Left hindlimb (tissue), 1 donor: ENCODE results near the gene PLEKHG4B.
"Not testable (repeated sequence)": the region's sequence is repeated elsewhere in the genome, so short reads cannot be mapped to it uniquely, and the experiment has no call there.

Experiments used
- DNase-seq: peaks from one replicate; pipeline ENCODE4 v3.0.0-alpha.2; 2018

Gene PLEKHG4B

GRCh38 chr5:204966-205670 lies 113.2 kb downstream of the PLEKHG4B start:
- no peak for DNase-seq

GRCh38 chr5:206406-206805 lies 114.4 kb downstream of the PLEKHG4B start:
- no peak for DNase-seq

- DNase-seq, result no peak
Observed at GRCh38 chr5:206927-207536, 115.1 kb downstream of the PLEKHG4B start.

DNA sequence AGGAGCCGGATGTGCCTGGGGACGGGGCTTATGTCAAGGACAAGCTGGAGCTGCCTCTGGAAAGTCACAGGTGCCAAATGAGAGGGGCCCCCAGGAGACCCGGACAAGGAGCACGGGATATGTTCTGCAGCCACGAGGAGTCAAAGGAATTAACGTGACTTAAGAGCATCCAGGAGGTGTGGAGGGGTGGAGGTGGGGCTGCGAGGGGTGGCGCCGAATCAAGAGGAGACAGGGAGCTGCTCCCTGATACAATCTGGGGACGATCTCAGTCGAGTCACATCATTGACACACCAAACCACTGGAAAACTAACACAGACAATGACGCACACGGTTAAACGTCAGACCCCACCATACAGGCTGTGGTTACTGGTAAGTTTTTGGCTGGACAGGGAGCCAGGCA lies 115.6 kb downstream of the PLEKHG4B start:
- no peak for DNase-seq

DNA sequence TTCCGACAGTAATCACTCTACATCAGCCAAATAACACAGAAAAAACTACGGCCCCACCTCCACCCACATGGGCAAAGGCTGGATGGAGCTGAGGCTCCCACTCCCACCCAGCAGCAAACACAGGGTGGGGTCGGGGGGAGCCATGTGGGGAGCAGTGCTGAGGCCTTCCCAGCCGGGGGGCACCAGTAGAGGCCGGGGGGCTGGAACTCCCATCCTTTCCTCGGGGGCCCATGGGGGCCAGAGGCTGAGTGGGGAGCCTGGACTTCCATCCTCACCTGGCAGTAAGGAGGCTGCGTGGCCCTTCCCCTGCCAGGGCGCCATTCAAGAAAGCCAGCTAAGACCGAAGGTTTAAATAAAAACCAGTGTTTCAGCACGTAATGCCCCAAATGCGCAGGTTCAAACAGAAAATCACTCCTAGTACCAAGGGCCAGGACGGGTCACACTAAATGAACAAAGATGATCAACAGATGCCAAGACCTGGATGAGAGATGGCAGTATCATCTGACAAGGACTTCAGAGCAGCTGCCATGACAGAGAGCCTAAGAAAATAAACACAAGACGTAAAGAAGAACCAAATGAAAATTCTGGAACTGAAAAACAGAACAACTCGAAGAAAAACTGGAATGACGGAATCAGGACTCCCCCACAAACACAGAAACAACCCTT lies 116.6 kb downstream of the PLEKHG4B start:
- DNase-seq, result no peak

DNA sequence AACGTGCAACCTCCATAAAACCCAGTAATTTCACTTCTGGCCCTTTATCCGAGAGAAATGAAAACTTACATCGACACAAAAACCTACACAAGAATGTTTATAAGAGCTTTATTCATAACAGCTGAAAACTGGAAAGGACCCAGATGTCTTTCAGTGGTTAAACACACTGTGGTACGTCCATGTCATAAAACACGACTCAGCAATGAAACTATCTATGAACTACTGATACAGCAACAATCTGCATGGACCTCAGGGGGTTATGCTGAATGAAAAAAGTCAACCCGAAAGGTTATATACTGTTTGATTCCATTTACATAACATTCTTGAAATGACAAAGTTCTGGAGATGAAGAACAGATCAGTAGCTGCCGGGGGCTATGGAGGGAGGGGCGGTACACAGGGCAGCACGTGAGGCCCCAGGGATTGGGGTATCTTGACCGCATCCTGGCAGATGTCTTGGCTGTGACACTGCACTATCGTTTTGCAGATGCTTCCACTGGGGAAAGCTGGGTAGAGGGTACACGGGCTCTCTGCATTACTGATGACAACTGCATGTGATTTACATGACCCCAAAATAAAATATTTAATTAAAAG lies 121.9 kb downstream of the PLEKHG4B start:
- no peak for DNase-seq

DNA sequence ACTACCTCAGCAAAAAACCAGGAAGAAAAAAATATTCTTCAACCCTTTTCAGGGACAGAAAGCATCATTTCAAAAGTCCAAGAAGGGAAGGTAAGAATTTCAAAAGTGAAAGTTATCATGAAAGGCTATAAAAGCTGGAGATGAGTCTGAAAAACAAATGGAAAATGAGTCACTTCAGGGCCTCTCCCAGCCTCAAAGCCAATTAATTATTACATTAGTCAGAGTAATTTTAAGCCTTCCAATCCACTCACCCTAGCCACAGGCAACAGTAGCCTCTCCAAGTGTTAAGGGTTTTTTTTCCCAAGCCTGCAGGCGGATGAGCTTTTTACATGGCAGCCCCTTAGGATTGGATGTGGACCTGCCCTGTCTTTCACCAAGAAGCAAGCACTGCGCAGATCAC lies 123.3 kb downstream of the PLEKHG4B start:
- DNase-seq, result not testable (repeated sequence)

DNA sequence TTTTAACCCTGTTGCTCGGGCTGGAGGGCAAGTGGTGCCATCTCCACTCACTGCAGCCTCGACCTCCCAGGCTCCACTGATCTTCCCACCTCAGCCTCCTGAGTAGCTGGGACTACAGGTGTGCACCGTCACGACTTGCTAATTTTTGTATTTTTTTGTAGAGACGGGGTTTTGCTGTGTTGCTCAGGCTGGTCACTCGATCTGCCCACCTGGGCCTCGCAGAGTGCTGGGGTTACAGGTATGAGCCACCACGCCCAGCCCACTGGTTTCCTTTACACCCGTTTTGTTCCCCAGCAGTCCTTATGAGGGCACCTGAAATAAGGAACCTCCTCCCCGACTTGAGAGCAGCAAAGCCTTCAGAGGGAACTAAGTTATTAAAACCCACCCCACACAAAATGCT lies 124.1 kb downstream of the PLEKHG4B start:
- DNase-seq, result not testable (repeated sequence)

- DNase-seq, result peak; percentile 98
Observed at GRCh38 chr5:217494-218456, 125.8 kb downstream of the PLEKHG4B start, which contains the start of the genes CCDC127 and SDHA. TSS of gene CCDC127 (minus strand) at chr5:218153. CDS start at chr5:216849, 1,304 bp downstream. TSS of gene SDHA (plus strand) at chr5:218320. CDS start at chr5:218356, 36 bp downstream.

GRCh38 chr5:218457-219291 lies 126.7 kb downstream of the PLEKHG4B start:
- DNase-seq, result peak; percentile 62

DNA sequence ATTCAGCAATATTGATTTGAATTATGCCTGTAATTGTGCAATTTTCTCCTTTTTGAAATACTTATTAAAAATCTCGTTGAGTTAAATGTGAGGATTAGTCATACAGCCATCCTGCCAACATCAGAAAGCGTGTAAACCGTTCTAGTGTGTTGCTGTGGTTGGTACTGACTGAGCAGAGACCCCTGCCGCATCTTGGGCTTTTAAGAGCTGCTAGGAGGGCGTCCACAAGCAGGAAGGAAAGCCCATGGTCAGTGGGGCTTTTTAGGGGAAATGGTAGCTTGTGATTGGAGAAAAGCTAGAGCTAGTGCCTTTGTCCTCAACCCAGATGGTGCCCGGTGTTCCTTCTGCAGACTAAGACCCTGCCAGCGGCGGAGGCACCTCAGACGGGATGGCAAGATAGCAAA lies 127.5 kb downstream of the PLEKHG4B start:
- no peak for DNase-seq

- DNase-seq, result no peak
Observed at GRCh38 chr5:219991-220390, 128.0 kb downstream of the PLEKHG4B start.

- DNase-seq, result not testable (repeated sequence)
Observed at GRCh38 chr5:222951-223715, 131.2 kb downstream of the PLEKHG4B start.

DNA sequence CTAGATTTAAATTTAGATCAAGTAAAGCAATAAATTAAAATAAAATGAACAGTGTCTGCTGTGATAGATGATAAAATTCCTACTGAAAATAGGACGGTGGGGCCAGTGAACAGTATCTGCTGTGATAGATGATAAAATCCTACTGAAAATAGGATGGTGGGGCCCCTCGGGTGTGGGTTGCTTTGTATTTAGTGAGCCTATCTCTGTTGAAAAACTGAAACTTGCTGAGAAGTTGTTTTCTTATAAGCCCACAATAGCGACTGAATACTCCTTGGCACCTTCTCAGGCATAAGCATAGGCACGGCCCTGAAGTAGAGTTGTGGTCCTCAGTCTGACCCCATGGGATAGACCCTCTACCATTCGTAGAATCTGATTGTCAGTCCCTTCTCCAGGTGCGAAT lies 131.8 kb downstream of the PLEKHG4B start:
- no peak for DNase-seq

- no peak for DNase-seq
Observed at GRCh38 chr5:225334-225733, 133.4 kb downstream of the PLEKHG4B start.

GRCh38 chr5:227375-227774 lies 135.4 kb downstream of the PLEKHG4B start:
- DNase-seq, result not testable (repeated sequence)

DNA sequence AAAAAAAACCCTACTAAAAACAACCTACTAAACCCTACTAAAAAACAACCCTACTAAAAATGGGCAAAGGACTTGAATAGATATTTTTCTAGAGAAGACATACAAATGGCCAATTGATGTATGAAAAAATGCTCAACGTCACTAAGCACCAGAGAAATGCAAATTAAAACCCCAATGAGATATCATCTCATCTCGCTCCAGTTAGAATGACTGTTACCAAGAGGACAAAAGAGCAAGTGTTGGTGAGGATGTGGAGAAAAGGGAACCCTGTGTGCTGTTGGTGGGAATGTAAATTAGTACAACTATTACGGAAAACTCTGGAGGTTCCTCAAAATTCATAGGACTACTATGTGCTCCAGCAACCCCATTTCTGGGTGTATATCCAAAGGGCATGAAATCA lies 136.9 kb downstream of the PLEKHG4B start:
- no peak for DNase-seq

- no peak for DNase-seq
Observed at GRCh38 chr5:230711-231110, 138.7 kb downstream of the PLEKHG4B start.

GRCh38 chr5:231661-232060 lies 139.7 kb downstream of the PLEKHG4B start:
- no peak for DNase-seq

DNA sequence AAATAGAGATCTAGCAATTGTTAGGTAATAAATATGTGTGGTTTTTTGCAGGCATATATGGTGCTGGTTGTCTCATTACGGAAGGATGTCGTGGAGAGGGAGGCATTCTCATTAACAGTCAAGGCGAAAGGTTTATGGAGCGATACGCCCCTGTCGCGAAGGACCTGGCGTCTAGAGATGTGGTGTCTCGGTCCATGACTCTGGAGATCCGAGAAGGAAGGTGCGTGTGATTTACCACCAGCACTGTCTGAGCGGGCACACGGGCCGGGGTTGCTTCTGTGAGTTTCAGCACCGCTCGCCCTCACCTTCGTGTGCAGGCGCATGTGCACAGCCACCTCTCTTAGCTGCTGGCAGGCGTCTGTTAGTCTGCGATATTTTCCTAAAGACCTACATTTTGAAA lies 141.5 kb downstream of the PLEKHG4B start:
- DNase-seq, result not testable (repeated sequence)

DNA sequence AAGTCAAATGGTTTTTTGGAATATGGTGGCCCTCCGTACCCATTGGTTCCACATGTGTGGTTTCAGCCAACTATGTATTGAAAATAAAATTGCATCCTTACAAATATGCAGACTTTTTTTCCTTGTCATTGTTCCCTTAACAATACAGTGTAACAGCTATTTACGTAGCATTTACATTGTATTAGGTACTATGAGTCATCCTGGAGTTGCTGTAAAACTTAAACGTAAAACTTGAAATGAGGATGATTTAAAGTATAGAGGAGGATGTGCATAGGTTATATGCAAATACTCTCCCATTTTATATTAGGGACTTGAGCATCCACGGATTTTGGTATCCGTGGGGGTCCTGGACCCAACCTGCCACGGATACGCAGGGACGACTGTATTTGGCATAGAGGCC lies 142.5 kb downstream of the PLEKHG4B start:
- no peak for DNase-seq
